ENCODE data around the gene LAMB3.
A peak's percentile ranks its signal among the peaks of the same experiment; 100 is the strongest.

LAMB3 gene

GRCh38 chr1:209662879-209663327 is 10.7 kb upstream of the LAMB3 start:
- DNase-seq (ENCODE audit: low read depth in 2 of 3, low spot score in 1 of 3): no peak

GRCh38 chr1:209661071-209661470 is 8.8 kb upstream of the LAMB3 start:
- no peak for DNase-seq (ENCODE audit: low read depth in 2 of 3, low spot score in 1 of 3)

- DNase-seq (ENCODE audit: low read depth in 2 of 3, low spot score in 1 of 3): no peak
These were observed 7.7 kb upstream of the LAMB3 start for GRCh38 chr1:209659909-209660308.

GRCh38 chr1:209657918-209658317 is 5.7 kb upstream of the LAMB3 start:
- DNase-seq (ENCODE audit: low read depth in 2 of 3, low spot score in 1 of 3): no peak

- DNase-seq (ENCODE audit: low read depth in 2 of 3, low spot score in 1 of 3): no peak
These were observed 5.1 kb upstream of the LAMB3 start for GRCh38 chr1:209657140-209657879.

- no peak for DNase-seq (ENCODE audit: low read depth in 2 of 3, low spot score in 1 of 3)
These were observed 3.4 kb upstream of the LAMB3 start for GRCh38 chr1:209655411-209656231.

- no peak for DNase-seq (ENCODE audit: low read depth in 2 of 3, low spot score in 1 of 3)
These were observed 1.7 kb upstream of the LAMB3 start for GRCh38 chr1:209653915-209654351.

GRCh38 chr1:209652873-209653401 is 712 bp upstream of the LAMB3 start:
- DNase-seq (ENCODE audit: low read depth in 2 of 3, low spot score in 1 of 3): peak; percentile 46 to 65 (median 52)

- DNase-seq (ENCODE audit: low read depth in 2 of 3, low spot score in 1 of 3): peak; percentile 57 to 71 (median 57)
These were observed 1.1 kb downstream of the LAMB3 start for GRCh38 chr1:209651138-209651587.

- DNase-seq (ENCODE audit: low read depth in 2 of 3, low spot score in 1 of 3): no peak
These were observed 1.8 kb downstream of the LAMB3 start for GRCh38 chr1:209650454-209650853.

GRCh38 chr1:209648931-209649776 is 3.1 kb downstream of the LAMB3 start:
- no peak for DNase-seq (ENCODE audit: low read depth in 2 of 3, low spot score in 1 of 3)

GRCh38 chr1:209648346-209648745 is 3.9 kb downstream of the LAMB3 start:
- no peak for DNase-seq (ENCODE audit: low read depth in 2 of 3, low spot score in 1 of 3)

GRCh38 chr1:209647156-209647555 is 5.1 kb downstream of the LAMB3 start:
- DNase-seq (ENCODE audit: low read depth in 2 of 3, low spot score in 1 of 3): no peak

- DNase-seq (ENCODE audit: low read depth in 2 of 3, low spot score in 1 of 3): no peak
These were observed 5.7 kb downstream of the LAMB3 start for GRCh38 chr1:209646558-209646957.

GRCh38 chr1:209645574-209646452 is 6.4 kb downstream of the LAMB3 start:
- no peak for DNase-seq (ENCODE audit: low read depth in 2 of 3, low spot score in 1 of 3)

GRCh38 chr1:209643285-209644020 is 8.8 kb downstream of the LAMB3 start:
- DNase-seq (ENCODE audit: low read depth in 2 of 3, low spot score in 1 of 3): no peak

GRCh38 chr1:209642816-209643215 is 9.4 kb downstream of the LAMB3 start:
- DNase-seq (ENCODE audit: low read depth in 2 of 3, low spot score in 1 of 3): no peak

- no peak for DNase-seq (ENCODE audit: low read depth in 2 of 3, low spot score in 1 of 3)
These were observed 10.4 kb downstream of the LAMB3 start for GRCh38 chr1:209641832-209642172.

- no peak for DNase-seq (ENCODE audit: low read depth in 2 of 3, low spot score in 1 of 3)
These were observed 16.4 kb downstream of the LAMB3 start for GRCh38 chr1:209635850-209636249.
